Panc1 (cell line): ENCODE data around the gene LRMDA. TPM values are rescaled to one million over a fixed set of nuclear protein-coding genes. Genes with fewer than 3 reads are reported as not detected.

Experiments used
- ATAC-seq: fragments of 200-7000 bp; cut with Tn5 transposase; 2 replicates; pipeline ENCODE4 v1.9.1; 2020; ENCODE audit warnings: mild to moderate bottlenecking, moderate library complexity
- BruUV-seq: library from RNA; stranded (reverse); fragments of 400-500 nt; replicated peaks from 2 replicates; lab custom pipeline; 2021; lab: Mats Ljungman, UMichigan
- CTCF ChIA-PET: fragments of 300-600 bp; sonication (Branson Sonifier 250); formaldehyde crosslinking; loops from one replicate; lab custom pipeline; 2022; ENCODE audit warnings: antibody characterized with exemption; lab: Charles Lee
- POLR2A ChIA-PET: fragments of 300-600 bp; sonication (Branson Sonifier 250); formaldehyde crosslinking; loops from one replicate; lab custom pipeline; 2022; ENCODE audit warnings: antibody characterized with exemption; lab: Charles Lee
- DNase-seq: peaks from one replicate; pipeline ENCODE4 v3.0.0-alpha.2; 2010; ENCODE audit warnings: low read depth, low spot score
- H3K27ac ChIP-seq: 2 replicates; pipeline ENCODE4 v1.5.1; 2011; ENCODE audit warnings: mild to moderate bottlenecking, low read length, inconsistent platforms
- H3K27me3 ChIP-seq: fragments of 200-500 bp; sonication (Bioruptor generic); 2 replicates; pipeline ENCODE4 v1.6.0; 2014; ENCODE audit warnings: low read length, inconsistent platforms; ENCODE audit not compliant: control insufficient read depth, insufficient read depth
- H3K36me3 ChIP-seq: fragments of 200-500 bp; sonication (Bioruptor generic); 2 replicates; pipeline ENCODE4 v1.5.1; 2014; ENCODE audit warnings: inconsistent platforms, mild to moderate bottlenecking, low read length, moderate library complexity; ENCODE audit not compliant: control insufficient read depth, insufficient read depth
- H3K4me1 ChIP-seq: 2 replicates; pipeline ENCODE4 v1.5.1; 2011; ENCODE audit warnings: inconsistent platforms, mild to moderate bottlenecking, low read length, moderate library complexity; ENCODE audit not compliant: control insufficient read depth, insufficient read depth
- H3K4me3 ChIP-seq, 2 experiments: 2 replicates each; pipeline ENCODE4 v1.5.1; 2011 to 2012; ENCODE audit warnings: low read depth in 2 of 2, low read length in 2 of 2, mild to moderate bottlenecking in 2 of 2, inconsistent platforms in 1 of 2, moderate library complexity in 1 of 2
- H3K9me3 ChIP-seq: fragments of 200-500 bp; sonication (Bioruptor generic); 2 replicates; pipeline ENCODE4 v1.5.1; 2014; ENCODE audit warnings: low read depth, mild to moderate bottlenecking, inconsistent platforms, low read length, moderate library complexity; ENCODE audit not compliant: control insufficient read depth, insufficient read depth
- POLR2AphosphoS5 ChIP-seq: IDR thresholded peaks from 2 replicates; pipeline ENCODE4 v1.6.1; 2012; ENCODE audit warnings: mild to moderate bottlenecking, low read depth, low read length, moderate library complexity
- SIN3A ChIP-seq: IDR thresholded peaks from 2 replicates; pipeline ENCODE4 v1.6.1; 2012; ENCODE audit warnings: low read depth, mild to moderate bottlenecking, low read length, moderate library complexity, borderline replicate concordance; ENCODE audit not compliant: insufficient read depth
- TCF7L2 ChIP-seq: IDR thresholded peaks from 2 replicates; pipeline ENCODE4 v1.6.1; 2011; ENCODE audit warnings: mild to moderate bottlenecking, low read depth, low read length, inconsistent platforms
- in situ Hi-C: cut with HindIII; loops from 2 replicates; pipeline ENCODE4 v1.10.0; 2016; ENCODE audit warnings: low sequenced_read_pairs, low pct_unique_long_range_greater_than_20kb
- intact Hi-C: fragments of 100-400 bp; cut with micrococcal nuclease; formaldehyde crosslinking; loops from one replicate; pipeline ENCODE4 v1.10.0; 2022; ENCODE audit not compliant: unreplicated experiment
- total RNA-seq: library from RNA; stranded (reverse); gene quantifications from one replicate; pipeline ENCODE4 v1.2.1, GENCODE V29; 2021; ENCODE audit not compliant: unreplicated experiment
- TF ChIP-seq, protein P1 (sequence below): fragments of 450-650 bp; IDR thresholded peaks from 2 replicates; pipeline ENCODE4 v1.5.1; 2017; ENCODE audit warnings: mild to moderate bottlenecking
- TF ChIP-seq, protein P2 (sequence below), 2 experiments: IDR thresholded peaks; 2 replicates each; pipeline ENCODE4 v1.6.1; 2011 to 2012; ENCODE audit warnings: low read depth in 2 of 2, control low read depth in 1 of 2, low read length in 1 of 2, mild to moderate bottlenecking in 1 of 2, moderate library complexity in 1 of 2; ENCODE audit not compliant: insufficient read depth in 1 of 2

LRMDA gene
- total RNA-seq, 1 experiment from 2014 or later = 1.2 TPM

DNA sequence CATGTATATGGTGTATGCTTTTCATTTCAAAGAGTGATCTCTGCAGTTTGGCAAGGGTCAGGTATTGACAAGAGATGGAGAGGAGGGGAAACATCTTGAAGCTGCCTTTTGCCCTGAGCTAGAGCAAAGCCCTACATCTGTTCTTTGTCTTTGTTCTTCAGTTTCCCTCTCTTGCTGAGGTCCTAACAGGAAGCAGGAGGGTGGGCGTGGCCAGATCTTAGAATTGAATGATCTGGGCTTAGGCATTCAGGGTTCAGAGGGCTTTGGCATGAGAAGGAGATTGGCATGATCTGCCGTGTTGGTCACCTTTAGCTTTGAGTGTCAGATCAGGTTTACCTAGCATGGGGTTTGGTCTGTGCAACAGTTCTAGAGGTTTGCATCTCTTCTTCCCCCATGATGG lies 41.3 kb downstream of the LRMDA start:
- no peak overlapping the region for H3K27ac ChIP-seq
- no peak overlapping the region for H3K4me3 ChIP-seq
- CTCF ChIA-PET = no interaction called here
- H3K36me3 ChIP-seq = no peaks in the 10 kb centered on the region
- intact Hi-C loops = no loop called here
- POLR2A ChIA-PET = no interaction called here
- TF ChIP-seq, protein P1, sequence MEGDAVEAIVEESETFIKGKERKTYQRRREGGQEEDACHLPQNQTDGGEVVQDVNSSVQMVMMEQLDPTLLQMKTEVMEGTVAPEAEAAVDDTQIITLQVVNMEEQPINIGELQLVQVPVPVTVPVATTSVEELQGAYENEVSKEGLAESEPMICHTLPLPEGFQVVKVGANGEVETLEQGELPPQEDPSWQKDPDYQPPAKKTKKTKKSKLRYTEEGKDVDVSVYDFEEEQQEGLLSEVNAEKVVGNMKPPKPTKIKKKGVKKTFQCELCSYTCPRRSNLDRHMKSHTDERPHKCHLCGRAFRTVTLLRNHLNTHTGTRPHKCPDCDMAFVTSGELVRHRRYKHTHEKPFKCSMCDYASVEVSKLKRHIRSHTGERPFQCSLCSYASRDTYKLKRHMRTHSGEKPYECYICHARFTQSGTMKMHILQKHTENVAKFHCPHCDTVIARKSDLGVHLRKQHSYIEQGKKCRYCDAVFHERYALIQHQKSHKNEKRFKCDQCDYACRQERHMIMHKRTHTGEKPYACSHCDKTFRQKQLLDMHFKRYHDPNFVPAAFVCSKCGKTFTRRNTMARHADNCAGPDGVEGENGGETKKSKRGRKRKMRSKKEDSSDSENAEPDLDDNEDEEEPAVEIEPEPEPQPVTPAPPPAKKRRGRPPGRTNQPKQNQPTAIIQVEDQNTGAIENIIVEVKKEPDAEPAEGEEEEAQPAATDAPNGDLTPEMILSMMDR = no peak
- TF ChIP-seq TCF7L2 (no peak), POLR2AphosphoS5 (no peak), SIN3A (no peak)
- TF ChIP-seq, protein P2, sequence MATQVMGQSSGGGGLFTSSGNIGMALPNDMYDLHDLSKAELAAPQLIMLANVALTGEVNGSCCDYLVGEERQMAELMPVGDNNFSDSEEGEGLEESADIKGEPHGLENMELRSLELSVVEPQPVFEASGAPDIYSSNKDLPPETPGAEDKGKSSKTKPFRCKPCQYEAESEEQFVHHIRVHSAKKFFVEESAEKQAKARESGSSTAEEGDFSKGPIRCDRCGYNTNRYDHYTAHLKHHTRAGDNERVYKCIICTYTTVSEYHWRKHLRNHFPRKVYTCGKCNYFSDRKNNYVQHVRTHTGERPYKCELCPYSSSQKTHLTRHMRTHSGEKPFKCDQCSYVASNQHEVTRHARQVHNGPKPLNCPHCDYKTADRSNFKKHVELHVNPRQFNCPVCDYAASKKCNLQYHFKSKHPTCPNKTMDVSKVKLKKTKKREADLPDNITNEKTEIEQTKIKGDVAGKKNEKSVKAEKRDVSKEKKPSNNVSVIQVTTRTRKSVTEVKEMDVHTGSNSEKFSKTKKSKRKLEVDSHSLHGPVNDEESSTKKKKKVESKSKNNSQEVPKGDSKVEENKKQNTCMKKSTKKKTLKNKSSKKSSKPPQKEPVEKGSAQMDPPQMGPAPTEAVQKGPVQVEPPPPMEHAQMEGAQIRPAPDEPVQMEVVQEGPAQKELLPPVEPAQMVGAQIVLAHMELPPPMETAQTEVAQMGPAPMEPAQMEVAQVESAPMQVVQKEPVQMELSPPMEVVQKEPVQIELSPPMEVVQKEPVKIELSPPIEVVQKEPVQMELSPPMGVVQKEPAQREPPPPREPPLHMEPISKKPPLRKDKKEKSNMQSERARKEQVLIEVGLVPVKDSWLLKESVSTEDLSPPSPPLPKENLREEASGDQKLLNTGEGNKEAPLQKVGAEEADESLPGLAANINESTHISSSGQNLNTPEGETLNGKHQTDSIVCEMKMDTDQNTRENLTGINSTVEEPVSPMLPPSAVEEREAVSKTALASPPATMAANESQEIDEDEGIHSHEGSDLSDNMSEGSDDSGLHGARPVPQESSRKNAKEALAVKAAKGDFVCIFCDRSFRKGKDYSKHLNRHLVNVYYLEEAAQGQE (IDR thresholded peaks at IDR 0.05; ENCODE audit: insufficient read depth in 1 of 2, low read depth in 2 of 2, low read length in 1 of 2) = no peak
- ATAC-seq = no peak
- peaks cover 4% of the 10 kb centered on the region; the same call in 1 of the 2 replicates for H3K27me3 ChIP-seq
- BruUV-seq = no TSS peak
- in situ Hi-C loops = no loop called here
- no peaks in the 10 kb centered on the region for H3K4me1 ChIP-seq
- DNase-seq = no peak
- H3K9me3 ChIP-seq = no peaks in the 10 kb centered on the region

DNA sequence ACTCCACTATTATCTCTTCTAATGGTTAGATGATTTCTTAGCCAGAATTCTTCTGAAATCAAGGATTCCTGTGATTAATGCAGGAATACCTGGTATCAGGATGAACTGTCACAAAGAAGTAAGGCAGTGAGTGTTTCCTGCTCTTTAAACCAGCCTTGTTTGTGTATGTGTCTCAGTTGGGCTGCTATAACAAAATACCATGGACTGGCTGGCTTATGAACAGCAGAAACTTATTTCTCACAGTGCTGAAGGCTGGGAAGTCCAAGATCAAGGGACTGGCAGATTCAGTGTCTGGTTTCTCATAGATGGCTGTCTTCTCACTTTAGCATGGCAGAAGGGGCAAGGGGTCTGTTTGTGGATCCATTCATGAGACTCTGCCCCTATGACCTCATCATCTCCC lies 42.7 kb downstream of the LRMDA start:
- intact Hi-C loops (no loop called here), in situ Hi-C loops (no loop called here)
- H3K36me3 ChIP-seq = no peaks in the 10 kb centered on the region
- H3K4me3 ChIP-seq = no peak overlapping the region
- peaks cover 4% of the 10 kb centered on the region; the same call in 1 of the 2 replicates for H3K27me3 ChIP-seq
- ChIA-PET CTCF (no interaction called here), POLR2A (no interaction called here)
- no peaks in the 10 kb centered on the region for H3K4me1 ChIP-seq
- TF ChIP-seq, protein P1 = no peak
- TF ChIP-seq, protein P2 (IDR thresholded peaks at IDR 0.05; ENCODE audit: insufficient read depth in 1 of 2, low read depth in 2 of 2, low read length in 1 of 2) = no peak
- TF ChIP-seq POLR2AphosphoS5 (no peak), SIN3A (no peak), TCF7L2 (no peak)
- ATAC-seq = no peak
- H3K27ac ChIP-seq = no peak overlapping the region
- BruUV-seq = no TSS peak
- DNase-seq = no peak
- H3K9me3 ChIP-seq = no peaks in the 10 kb centered on the region
